ENCODE measurements around the gene AGGF1. TPM values are rescaled to one million over a fixed set of nuclear protein-coding genes. Genes with fewer than 3 reads are reported as not detected.

The AGGF1 gene
- polyA plus RNA-seq, 1 donor (not counting 4 experiments of a cell fraction or from before 2014, with no cell fraction given), result 20.1 TPM

GRCh38 chr5:77029376-77029885 is 773 bp upstream of the AGGF1 start:
- FAIRE-seq (peak; percentile 43), DNase-seq (ENCODE audit: low read depth, low spot score) (no peak)
- Histone ChIP-seq H3K79me2 (ENCODE audit: control insufficient read depth, insufficient read depth, low read length) (peaks cover 24% of the 10 kb centered on the region), H3K9me1 (ENCODE audit: control insufficient read depth, extremely low read depth, insufficient read depth, low read length) (no peaks in the 10 kb centered on the region), H3K4me1 (ENCODE audit: control insufficient read depth, extremely low read depth, insufficient read depth, low read length) (peaks cover 6% of the 10 kb centered on the region), H3K9ac (ENCODE audit: control insufficient read depth, extremely low read depth, insufficient read depth, low read length) (no peak overlapping the region), H3K4me3 (ENCODE audit: control insufficient read depth in 2 of 3, extremely low read depth in 1 of 3, insufficient read depth in 2 of 3, low read depth in 1 of 3, low read length in 3 of 3) (no peak overlapping the region), H3K36me3 (ENCODE audit: control insufficient read depth in 2 of 2, extremely low read depth in 1 of 2, insufficient read depth in 2 of 2, low read length in 2 of 2) (no peaks in the 10 kb centered on the region), H3K27me3 (ENCODE audit: control insufficient read depth, extremely low read depth, insufficient read depth, low read length) (peaks cover 1% of the 10 kb centered on the region), H3K4me2 (ENCODE audit: control insufficient read depth, extremely low read depth, insufficient read depth, low read depth, low read length) (peak overlapping the region; percentile 87), H3K9me3 (ENCODE audit: control insufficient read depth, low read depth, low read length) (no peaks in the 10 kb centered on the region), H2AFZ (ENCODE audit: control insufficient read depth, low read length) (peak overlapping the region; percentile 95), H3K27ac (ENCODE audit: control insufficient read depth, insufficient read depth, low read length) (no peak overlapping the region), H4K20me1 (ENCODE audit: control insufficient read depth, extremely low read depth, insufficient read depth, low read length) (no peaks in the 10 kb centered on the region)
- dilution Hi-C loops (cut with MboI; ENCODE audit: extremely low pct_ligation_motif_present, low sequenced_read_pairs), result no loop called here
- TF ChIP-seq EZH2 (IDR thresholded peaks at IDR 0.05; ENCODE audit: low read length), result no peak
- TF ChIP-seq CTCF (optimal IDR thresholded peaks at IDR 0.05 in 1 of 3, IDR thresholded peaks at IDR 0.05 in 1 of 3, conservative IDR thresholded peaks at IDR 0.05 in 1 of 3; ENCODE audit: extremely low read depth in 1 of 3, insufficient read depth in 2 of 3, low read length in 3 of 3), result no peak

GRCh38 chr5:77031891-77032290 is 1.7 kb downstream of the AGGF1 start:
- H3K27ac ChIP-seq (ENCODE audit: control insufficient read depth, insufficient read depth, low read length), result no peak overlapping the region
- H3K9me3 ChIP-seq (ENCODE audit: control insufficient read depth, low read depth, low read length), result no peaks in the 10 kb centered on the region
- H4K20me1 ChIP-seq (ENCODE audit: control insufficient read depth, extremely low read depth, insufficient read depth, low read length), result no peaks in the 10 kb centered on the region
- H3K9me1 ChIP-seq (ENCODE audit: control insufficient read depth, extremely low read depth, insufficient read depth, low read length), result no peaks in the 10 kb centered on the region
- FAIRE-seq (no peak), DNase-seq (ENCODE audit: low read depth, low spot score) (no peak)
- no peaks in the 10 kb centered on the region for H3K27me3 ChIP-seq (ENCODE audit: control insufficient read depth, extremely low read depth, insufficient read depth, low read length)
- no peak overlapping the region for H2AFZ ChIP-seq (ENCODE audit: control insufficient read depth, low read length)
- H3K4me1 ChIP-seq (ENCODE audit: control insufficient read depth, extremely low read depth, insufficient read depth, low read length), result peaks cover 6% of the 10 kb centered on the region
- dilution Hi-C loops (cut with MboI; ENCODE audit: extremely low pct_ligation_motif_present, low sequenced_read_pairs), result no loop called here
- H3K9ac ChIP-seq (ENCODE audit: control insufficient read depth, extremely low read depth, insufficient read depth, low read length), result no peak overlapping the region
- H3K36me3 ChIP-seq (ENCODE audit: control insufficient read depth in 2 of 2, extremely low read depth in 1 of 2, insufficient read depth in 2 of 2, low read length in 2 of 2), result peaks cover 2 to 6% of the 10 kb centered on the region in 2 experiments
- peaks cover 24% of the 10 kb centered on the region for H3K79me2 ChIP-seq (ENCODE audit: control insufficient read depth, insufficient read depth, low read length)
- peak overlapping the region; percentile 87 for H3K4me2 ChIP-seq (ENCODE audit: control insufficient read depth, extremely low read depth, insufficient read depth, low read depth, low read length)
- H3K4me3 ChIP-seq (ENCODE audit: control insufficient read depth in 2 of 3, extremely low read depth in 1 of 3, insufficient read depth in 2 of 3, low read depth in 1 of 3, low read length in 3 of 3), result no peak overlapping the region
- no peak for TF ChIP-seq EZH2 (IDR thresholded peaks at IDR 0.05; ENCODE audit: low read length)
- no peak for TF ChIP-seq CTCF (optimal IDR thresholded peaks at IDR 0.05 in 1 of 3, IDR thresholded peaks at IDR 0.05 in 1 of 3, conservative IDR thresholded peaks at IDR 0.05 in 1 of 3; ENCODE audit: extremely low read depth in 1 of 3, insufficient read depth in 2 of 3, low read length in 3 of 3)
